Endothelial cell of umbilical vein (primary cell): ENCODE measurements around the gene LHFPL6. TPM values are rescaled to one million over a fixed set of nuclear protein-coding genes. Genes with fewer than 3 reads are reported as not detected.

Experiments
- BruUV-seq: library from RNA; stranded (reverse); fragments of 400-500 nt; replicated peaks from 2 replicates; lab custom pipeline; 2021; lab: Mats Ljungman, UMichigan
- CTCF ChIA-PET: fragments of 300-600, 350-600 bp; sonication (Branson Sonifier 250); formaldehyde crosslinking; loops from one replicate; lab custom pipeline; 2021; ENCODE audit warnings: antibody characterized with exemption, inconsistent platforms; lab: Charles Lee
- POLR2A ChIA-PET: fragments of 300-600, 350-600 bp; sonication (Branson Sonifier 250); formaldehyde crosslinking; loops from one replicate; lab custom pipeline; 2021; ENCODE audit warnings: antibody characterized with exemption, inconsistent platforms; lab: Charles Lee
- DNase-seq: peaks from one replicate; pipeline ENCODE4 v3.0.0-alpha.2; 2011; ENCODE audit warnings: low read depth, low spot score
- FAIRE-seq: peaks from 2 replicates; lab custom pipeline; 2011; peaks lifted over from hg19 to GRCh38; lab: Jason Lieb, UNC
- H2AFZ ChIP-seq: 2 replicates; pipeline ENCODE4 v1.6.0; 2012; ENCODE audit warnings: low read depth, low read length, control low read depth, inconsistent platforms
- H3K27ac ChIP-seq: 2 replicates; pipeline ENCODE4 v1.5.1; 2011; ENCODE audit warnings: low read depth, mild to moderate bottlenecking, control low read depth, low read length, moderate library complexity; ENCODE audit not compliant: insufficient read depth
- H3K27me3 ChIP-seq, 2 experiments: 2 replicates each; pipeline versions ENCODE4 v1.6.0 to v1.6.1; 2011; ENCODE audit warnings: low read length in 2 of 2, mixed read lengths in 1 of 2; ENCODE audit not compliant: control insufficient read depth in 2 of 2, insufficient read depth in 2 of 2
- H3K36me3 ChIP-seq, 2 experiments: 2 replicates in 1 of 2; 3 replicates in 1 of 2; pipeline ENCODE4 v1.5.1; 2011; ENCODE audit warnings: low read length in 2 of 2, mild to moderate bottlenecking in 1 of 2, moderate library complexity in 1 of 2; ENCODE audit not compliant: control insufficient read depth in 2 of 2, insufficient read depth in 2 of 2; ENCODE audit errors: extremely low read depth in 1 of 2
- H3K4me1 ChIP-seq: 3 replicates; pipeline ENCODE4 v1.5.1; 2011; ENCODE audit warnings: mild to moderate bottlenecking, low read length; ENCODE audit not compliant: control insufficient read depth, insufficient read depth; ENCODE audit errors: extremely low read depth
- H3K4me2 ChIP-seq: 2 replicates; pipeline ENCODE4 v1.6.1; 2011; ENCODE audit warnings: low read length, control low read depth, mixed read lengths; ENCODE audit not compliant: insufficient read depth
- H3K4me3 ChIP-seq, 3 experiments: fragments of 200-600 bp in 1 of 3; sonication (generic), shearing (Covaris generic) in 1 of 3; replicated peaks in 1 of 3; 2 replicates each; pipeline ENCODE4 v1.5.1; 2011 to 2016; ENCODE audit warnings: control low read depth in 3 of 3, low read length in 3 of 3, mild to moderate bottlenecking in 2 of 3, inconsistent platforms in 1 of 3, low read depth in 1 of 3, moderate library complexity in 1 of 3; ENCODE audit not compliant: insufficient read depth in 1 of 3
- H3K79me2 ChIP-seq: 2 replicates; pipeline ENCODE4 v1.6.0; 2012; ENCODE audit warnings: low read length, inconsistent platforms; ENCODE audit not compliant: control insufficient read depth, insufficient read depth
- H3K9ac ChIP-seq: replicated peaks from 2 replicates; pipeline ENCODE3; 2011; ENCODE audit warnings: low read length, control low read depth; ENCODE audit not compliant: insufficient read depth; ENCODE audit errors: extremely low read depth
- H3K9me1 ChIP-seq: replicated peaks from 3 replicates; pipeline ENCODE4 v1.6.0; 2011; ENCODE audit warnings: mild to moderate bottlenecking, low read length; ENCODE audit not compliant: control insufficient read depth, insufficient read depth; ENCODE audit errors: extremely low read depth
- H3K9me3 ChIP-seq: replicated peaks from 2 replicates; pipeline ENCODE4 v1.5.1; 2012; ENCODE audit warnings: low read length, inconsistent platforms; ENCODE audit not compliant: control insufficient read depth, insufficient read depth
- H4K20me1 ChIP-seq: replicated peaks from 2 replicates; pipeline ENCODE3; 2011; ENCODE audit warnings: mild to moderate bottlenecking, low read length; ENCODE audit not compliant: control insufficient read depth, insufficient read depth; ENCODE audit errors: extremely low read depth
- EZH2 ChIP-seq: IDR thresholded peaks from 2 replicates; pipeline ENCODE4 v1.6.1; 2012; ENCODE audit warnings: borderline replicate concordance, low read depth, mild to moderate bottlenecking, moderate library complexity, low read length, inconsistent platforms; ENCODE audit not compliant: severe bottlenecking
- FOS ChIP-seq: IDR thresholded peaks from 2 replicates; pipeline ENCODE4 v1.6.1; 2011; ENCODE audit warnings: mild to moderate bottlenecking, low read length, moderate library complexity, borderline replicate concordance; ENCODE audit not compliant: insufficient read depth
- GATA2 ChIP-seq: IDR thresholded peaks from 2 replicates; pipeline ENCODE4 v1.7.0; 2011; ENCODE audit warnings: low read depth, mild to moderate bottlenecking, moderate library complexity, mixed read lengths, low read length; ENCODE audit not compliant: insufficient read length, insufficient read depth
- JUN ChIP-seq: IDR thresholded peaks from 2 replicates; pipeline ENCODE4 v1.6.1; 2011; ENCODE audit warnings: borderline replicate concordance, low read depth; ENCODE audit not compliant: insufficient read length, insufficient read depth
- MAX ChIP-seq: IDR thresholded peaks from 2 replicates; pipeline ENCODE4 v1.6.1; 2011; ENCODE audit not compliant: insufficient read depth, insufficient read length
- MYC ChIP-seq: IDR thresholded peaks from one replicate; pipeline ENCODE4 v1.6.1; 2011; ENCODE audit warnings: mild to moderate bottlenecking, low read depth, low read length
- POLR2A ChIP-seq: IDR thresholded peaks from 2 replicates; pipeline ENCODE4 v1.6.1; 2012; ENCODE audit warnings: low read depth, mild to moderate bottlenecking, control low read depth, low read length
- POLR2AphosphoS5 ChIP-seq: IDR thresholded peaks from 2 replicates; pipeline ENCODE4 v1.6.1; 2012; ENCODE audit warnings: low read depth, mild to moderate bottlenecking, control low read depth, low read length, moderate library complexity; ENCODE audit not compliant: insufficient read depth
- dilution Hi-C: fragments of 300-500 bp; cut with MboI; formaldehyde crosslinking; loops from one replicate; pipeline ENCODE4 v1.15.0; 2019; ENCODE audit warnings: low sequenced_read_pairs; ENCODE audit not compliant: extremely low pct_ligation_motif_present
- intact Hi-C: fragments of 100-400 bp; cut with micrococcal nuclease; formaldehyde crosslinking; loops from one replicate; pipeline ENCODE4 v1.10.0; 2022
- polyA plus RNA-seq, 4 experiments: library from polyadenylated mRNA; depleted of rRNA in 3 of 4; stranded (reverse) in 3 of 4; unstranded in 1 of 4; fragments of >200 nt; gene quantifications; 2 replicates each; pipeline versions ENCODE4 v1.2.1 to v1.2.3, GENCODE V29; 2011 to 2012; ENCODE audit warnings: missing spikeins in 1 of 4
- total RNA-seq: library from RNA; stranded (reverse); gene quantifications from 2 replicates; pipeline ENCODE4 v1.2.3, GENCODE V29; 2021
- TF ChIP-seq, protein P1 (sequence below), 2 donors: IDR thresholded peaks; 1 replicate in 1 of 2; 2 replicates in 1 of 2; pipeline ENCODE4 v1.5.1; 2011; ENCODE audit warnings: low read length in 2 of 2, mild to moderate bottlenecking in 2 of 2, moderate library complexity in 2 of 2, control low read depth in 1 of 2, inconsistent platforms in 1 of 2, low read depth in 1 of 2; ENCODE audit not compliant: insufficient read depth in 1 of 2; ENCODE audit errors: extremely low read depth in 1 of 2

Gene LHFPL6
- total and polyA plus RNA-seq, 2 donors (not counting 3 experiments of a cell fraction or from before 2014, with no cell fraction given) = 17.5 to 19.4 TPM

DNA sequence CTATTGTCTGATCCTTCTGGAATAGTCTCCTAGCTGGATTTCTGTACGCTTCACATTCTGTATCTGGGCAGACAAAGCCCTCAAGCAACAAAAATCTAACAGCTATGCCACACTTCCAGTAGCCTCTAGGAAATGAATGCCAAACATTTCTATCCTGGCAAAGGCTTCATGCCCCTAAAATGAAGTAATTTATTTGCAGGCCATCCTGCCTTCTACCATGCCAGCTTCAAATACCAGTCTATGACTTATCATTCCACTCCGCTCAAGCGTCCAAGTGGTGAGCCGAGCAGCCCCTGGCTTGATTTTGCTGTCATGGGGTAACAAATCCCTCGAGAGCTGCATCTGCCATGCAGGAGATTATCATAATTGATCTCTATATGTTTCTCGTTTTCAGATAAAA lies 86.9 kb downstream of the LHFPL6 start:
- TF ChIP-seq EZH2 (no peak), JUN (no peak), GATA2 (no peak), POLR2AphosphoS5 (no peak), MYC (no peak), FOS (no peak), MAX (no peak), POLR2A (no peak)
- TF ChIP-seq, protein P1, sequence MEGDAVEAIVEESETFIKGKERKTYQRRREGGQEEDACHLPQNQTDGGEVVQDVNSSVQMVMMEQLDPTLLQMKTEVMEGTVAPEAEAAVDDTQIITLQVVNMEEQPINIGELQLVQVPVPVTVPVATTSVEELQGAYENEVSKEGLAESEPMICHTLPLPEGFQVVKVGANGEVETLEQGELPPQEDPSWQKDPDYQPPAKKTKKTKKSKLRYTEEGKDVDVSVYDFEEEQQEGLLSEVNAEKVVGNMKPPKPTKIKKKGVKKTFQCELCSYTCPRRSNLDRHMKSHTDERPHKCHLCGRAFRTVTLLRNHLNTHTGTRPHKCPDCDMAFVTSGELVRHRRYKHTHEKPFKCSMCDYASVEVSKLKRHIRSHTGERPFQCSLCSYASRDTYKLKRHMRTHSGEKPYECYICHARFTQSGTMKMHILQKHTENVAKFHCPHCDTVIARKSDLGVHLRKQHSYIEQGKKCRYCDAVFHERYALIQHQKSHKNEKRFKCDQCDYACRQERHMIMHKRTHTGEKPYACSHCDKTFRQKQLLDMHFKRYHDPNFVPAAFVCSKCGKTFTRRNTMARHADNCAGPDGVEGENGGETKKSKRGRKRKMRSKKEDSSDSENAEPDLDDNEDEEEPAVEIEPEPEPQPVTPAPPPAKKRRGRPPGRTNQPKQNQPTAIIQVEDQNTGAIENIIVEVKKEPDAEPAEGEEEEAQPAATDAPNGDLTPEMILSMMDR (IDR thresholded peaks at IDR 0.05; ENCODE audit: extremely low read depth in 1 of 2, insufficient read depth in 1 of 2, low read depth in 1 of 2, low read length in 2 of 2) = no peak
- H3K4me1 ChIP-seq = no peaks in the 10 kb centered on the region
- H4K20me1 ChIP-seq = no peaks in the 10 kb centered on the region
- BruUV-seq = no TSS peak
- no peaks in the 10 kb centered on the region for H3K36me3 ChIP-seq
- no peaks in the 10 kb centered on the region for H3K9me1 ChIP-seq
- H3K9ac ChIP-seq = no peak overlapping the region
- no peaks in the 10 kb centered on the region for H3K27me3 ChIP-seq
- ChIA-PET POLR2A (no interaction called here), CTCF (interaction anchor here (1.5 to 2.2 kb wide), 4 partner anchors 12 to 465 kb away, joined by 3 to 7 read pairs (median 4); no protein-coding TSS in a partner anchor)
- no peaks in the 10 kb centered on the region for H3K9me3 ChIP-seq
- H2AFZ ChIP-seq = no peak overlapping the region
- intact Hi-C loops (no loop called here), dilution Hi-C loops (no loop called here)
- H3K79me2 ChIP-seq = no peaks in the 10 kb centered on the region
- no peak overlapping the region for H3K4me2 ChIP-seq
- no peak overlapping the region for H3K27ac ChIP-seq
- H3K4me3 ChIP-seq = no peak overlapping the region
- no peak for DNase-seq
- no peak for FAIRE-seq
